A673 (cell line): ENCODE measurements around the gene DDI1. TPM values are rescaled to one million over a fixed set of nuclear protein-coding genes. Genes with fewer than 3 reads are reported as not detected.

Experiments
- BruUV-seq: library from RNA; stranded (reverse); fragments of 400-500 nt; replicated peaks from 2 replicates; lab custom pipeline; 2021; lab: Mats Ljungman, UMichigan
- CTCF ChIA-PET: fragments of 300-600 bp; sonication (Branson Sonifier 250); formaldehyde crosslinking; loops from one replicate; lab custom pipeline; 2022; ENCODE audit warnings: antibody characterized with exemption; lab: Charles Lee
- POLR2A ChIA-PET: fragments of 300-600 bp; sonication (Branson Sonifier 250); formaldehyde crosslinking; loops from one replicate; lab custom pipeline; 2022; ENCODE audit warnings: antibody characterized with exemption; ENCODE audit not compliant: low non-redundant PET; lab: Charles Lee
- DNase-seq: peaks from one replicate; pipeline ENCODE4 v3.0.0-alpha.2; 2015; ENCODE audit warnings: low spot score
- H3K27ac ChIP-seq: fragments of 200-600 bp; sonication (generic); 2 replicates; pipeline ENCODE4 v1.5.1; 2016; ENCODE audit warnings: mixed run types, low read depth, mild to moderate bottlenecking, mixed read lengths, antibody characterized with exemption, low read length; ENCODE audit not compliant: poor library complexity, severe bottlenecking
- H3K27me3 ChIP-seq: fragments of 200-600 bp; sonication (generic); replicated peaks from 2 replicates; pipeline ENCODE4 v1.6.1; 2017; ENCODE audit warnings: mixed run types, low read depth, mild to moderate bottlenecking, mixed read lengths, antibody characterized with exemption, low read length; ENCODE audit not compliant: insufficient read depth, poor library complexity
- H3K36me3 ChIP-seq: fragments of 200-600 bp; sonication (generic); 2 replicates; pipeline ENCODE4 v1.6.1; 2016; ENCODE audit warnings: mixed run types, mild to moderate bottlenecking, mixed read lengths, antibody characterized with exemption, low read length; ENCODE audit not compliant: insufficient read depth, poor library complexity, severe bottlenecking
- H3K4me1 ChIP-seq: fragments of 200-600 bp; sonication (generic); 2 replicates; pipeline ENCODE4 v1.6.1; 2017; ENCODE audit warnings: mixed run types, mild to moderate bottlenecking, mixed read lengths, antibody characterized with exemption, low read length; ENCODE audit not compliant: insufficient read depth, poor library complexity, severe bottlenecking
- H3K4me3 ChIP-seq: fragments of 200-600 bp; sonication (generic); 2 replicates; pipeline ENCODE4 v1.5.1; 2016; ENCODE audit warnings: low read depth, mixed run types, mild to moderate bottlenecking, mixed read lengths, low read length; ENCODE audit not compliant: poor library complexity, severe bottlenecking
- H3K9me3 ChIP-seq: fragments of 200-600 bp; sonication (generic); 2 replicates; pipeline ENCODE4 v1.6.1; 2016; ENCODE audit warnings: mixed run types, low read depth, mild to moderate bottlenecking, mixed read lengths, antibody characterized with exemption, low read length; ENCODE audit not compliant: poor library complexity, severe bottlenecking
- CTCF ChIP-seq: fragments of 300-800, 200-600 bp; sonication (generic); conservative IDR thresholded peaks from 2 replicates; pipeline ENCODE4 v1.5.1; 2017; ENCODE audit warnings: low read depth, mild to moderate bottlenecking, antibody characterized with exemption, low read length, moderate library complexity, mixed read lengths
- EZH2 ChIP-seq: fragments of 200-600 bp; sonication (generic); IDR thresholded peaks from 2 replicates; pipeline ENCODE4 v1.6.1; 2017; ENCODE audit warnings: borderline replicate concordance, low read depth, mild to moderate bottlenecking, mixed read lengths, antibody characterized with exemption, low read length; ENCODE audit not compliant: poor library complexity, severe bottlenecking
- intact Hi-C: fragments of 100-400 bp; cut with micrococcal nuclease; formaldehyde crosslinking; loops from one replicate; pipeline ENCODE4 v1.10.0; 2022; ENCODE audit not compliant: unreplicated experiment
- total RNA-seq: library from RNA; stranded (reverse); gene quantifications from 2 replicates; pipeline ENCODE4 v1.2.3, GENCODE V29; 2021

DDI1 gene
- total RNA-seq, 1 experiment from 2014 or later = not detected

- CTCF ChIA-PET = no interaction called here
- TF ChIP-seq EZH2 (no peak), CTCF (no peak)
- POLR2A ChIA-PET = no interaction called here
- Histone ChIP-seq H3K9me3 (no peaks in the 10 kb centered on the region), H3K27me3 (no peaks in the 10 kb centered on the region), H3K4me3 (no peak overlapping the region), H3K27ac (no peak overlapping the region), H3K4me1 (no peaks in the 10 kb centered on the region), H3K36me3 (no peaks in the 10 kb centered on the region)
- intact Hi-C loops = no loop called here
- BruUV-seq = no TSS peak
- DNase-seq = no peak
Observed at GRCh38 chr11:104041792-104042191, 5.4 kb downstream of the DDI1 start.

GRCh38 chr11:104043142-104043541 lies 6.7 kb downstream of the DDI1 start:
- no peaks in the 10 kb centered on the region for H3K9me3 ChIP-seq
- no peaks in the 10 kb centered on the region for H3K36me3 ChIP-seq
- POLR2A ChIA-PET = no interaction called here
- CTCF ChIA-PET = no interaction called here
- BruUV-seq = no TSS peak
- no peak for DNase-seq
- no peaks in the 10 kb centered on the region for H3K4me1 ChIP-seq
- no peak for TF ChIP-seq EZH2
- no peak for TF ChIP-seq CTCF
- no peak overlapping the region for H3K4me3 ChIP-seq
- H3K27ac ChIP-seq = no peak overlapping the region
- no peaks in the 10 kb centered on the region for H3K27me3 ChIP-seq
- intact Hi-C loops = no loop called here

- Histone ChIP-seq H3K27ac (no peak overlapping the region), H3K9me3 (no peaks in the 10 kb centered on the region), H3K4me3 (no peak overlapping the region), H3K4me1 (no peaks in the 10 kb centered on the region), H3K36me3 (no peaks in the 10 kb centered on the region), H3K27me3 (no peaks in the 10 kb centered on the region)
- DNase-seq = no peak
- no TSS peak for BruUV-seq
- CTCF ChIA-PET = no interaction called here
- TF ChIP-seq EZH2 (no peak), CTCF (no peak)
- intact Hi-C loops = no loop called here
- POLR2A ChIA-PET = no interaction called here
Observed at GRCh38 chr11:104043678-104044239, 7.3 kb downstream of the DDI1 start.
